Kidney epithelial cell (primary cell): ENCODE data around the gene GSE1. TPM values are rescaled to one million over a fixed set of nuclear protein-coding genes. Genes with fewer than 3 reads are reported as not detected.
A peak's percentile ranks its signal among the peaks of the same experiment; 100 is the strongest.

Experiments used
- DNase-seq: peaks from one replicate; pipeline ENCODE4 v3.0.0-alpha.2; 2010; ENCODE audit warnings: low read depth
- H3K27me3 ChIP-seq: 2 replicates; pipeline ENCODE4 v1.6.0; 2011; ENCODE audit warnings: low read length; ENCODE audit not compliant: control insufficient read depth, insufficient read depth
- H3K36me3 ChIP-seq: 2 replicates; pipeline ENCODE4 v1.5.1; 2011; ENCODE audit warnings: low read length; ENCODE audit not compliant: control insufficient read depth, insufficient read depth
- H3K4me3 ChIP-seq: 2 replicates; pipeline ENCODE4 v1.5.1; 2011; ENCODE audit warnings: low read depth, mild to moderate bottlenecking, control low read depth, low read length
- CTCF ChIP-seq: IDR thresholded peaks from 2 replicates; pipeline ENCODE4 v1.5.1; 2011; ENCODE audit warnings: mild to moderate bottlenecking, moderate library complexity, low read length, control low read depth, inconsistent platforms; ENCODE audit not compliant: insufficient read depth, poor library complexity, severe bottlenecking
- total RNA-seq: library from RNA; depleted of rRNA; stranded (reverse); fragments of >200 nt; gene quantifications from 2 replicates; pipeline ENCODE4 v1.2.3, GENCODE V29; 2015

GSE1 gene
- total RNA-seq, 1 donor from 2014 or later = 25.7 TPM

GRCh38 chr16:85566561-85567100, 46.5 kb upstream of the GSE1 start:
- Histone ChIP-seq H3K36me3 (no peaks in the 10 kb centered on the region), H3K4me3 (no peak overlapping the region), H3K27me3 (no peaks in the 10 kb centered on the region)
- peak; percentile 27 for TF ChIP-seq CTCF
- no peak for DNase-seq

- TF ChIP-seq CTCF = peak; percentile 1
- no peaks in the 10 kb centered on the region for H3K36me3 ChIP-seq
- no peaks in the 10 kb centered on the region for H3K27me3 ChIP-seq
- H3K4me3 ChIP-seq = no peak overlapping the region
- DNase-seq = no peak
Measured at GRCh38 chr16:85567101-85567866, 45.8 kb upstream of the GSE1 start.

GRCh38 chr16:85567935-85568334, 45.2 kb upstream of the GSE1 start:
- H3K27me3 ChIP-seq = no peaks in the 10 kb centered on the region
- TF ChIP-seq CTCF = no peak
- H3K36me3 ChIP-seq = no peaks in the 10 kb centered on the region
- DNase-seq = no peak
- no peak overlapping the region for H3K4me3 ChIP-seq

GRCh38 chr16:85568519-85568918, 44.6 kb upstream of the GSE1 start:
- Histone ChIP-seq H3K36me3 (no peaks in the 10 kb centered on the region), H3K4me3 (no peak overlapping the region), H3K27me3 (no peaks in the 10 kb centered on the region)
- DNase-seq = no peak
- no peak for TF ChIP-seq CTCF

GRCh38 chr16:85569039-85569614, 44.0 kb upstream of the GSE1 start:
- H3K4me3 ChIP-seq = no peak overlapping the region
- H3K36me3 ChIP-seq = no peaks in the 10 kb centered on the region
- no peaks in the 10 kb centered on the region for H3K27me3 ChIP-seq
- no peak for TF ChIP-seq CTCF
- DNase-seq = no peak
